ENCODE measurements around the gene DENND2A.

GRCh38 chr7:140671966-140672365 lies 31.4 kb upstream of the DENND2A start:
- TF ChIP-seq RCOR1 (conservative IDR thresholded peaks at IDR 0.05; ENCODE audit: low read depth, low read length) (no peak), RELA (IDR thresholded peaks at IDR 0.05; ENCODE audit: borderline replicate concordance, partially characterized antibody) (no peak), CTCF (IDR thresholded peaks at IDR 0.05 in 2 of 3, conservative IDR thresholded peaks at IDR 0.05 in 1 of 3; ENCODE audit: control insufficient read depth in 2 of 3, extremely low read depth in 1 of 3, insufficient read depth in 1 of 3, low read depth in 3 of 3, low read length in 3 of 3) (no peak)

All from GM12878 (cell line).